ENCODE results near the gene BAIAP2.

GRCh38 chr17:81161972-81162371 is 127.0 kb downstream of the BAIAP2 start:
- TF ChIP-seq CTCF (conservative IDR thresholded peaks at IDR 0.05 in 1 of 2, IDR thresholded peaks at IDR 0.05 in 1 of 2; ENCODE audit: extremely low read depth in 1 of 2, insufficient read depth in 1 of 2, low read depth in 1 of 2, low read length in 2 of 2) (no peak), EZH2 (IDR thresholded peaks at IDR 0.05; ENCODE audit: borderline replicate concordance, low read length) (no peak)
